ENCODE measurements around the gene MBD4.

- TF ChIP-seq, protein P1, sequence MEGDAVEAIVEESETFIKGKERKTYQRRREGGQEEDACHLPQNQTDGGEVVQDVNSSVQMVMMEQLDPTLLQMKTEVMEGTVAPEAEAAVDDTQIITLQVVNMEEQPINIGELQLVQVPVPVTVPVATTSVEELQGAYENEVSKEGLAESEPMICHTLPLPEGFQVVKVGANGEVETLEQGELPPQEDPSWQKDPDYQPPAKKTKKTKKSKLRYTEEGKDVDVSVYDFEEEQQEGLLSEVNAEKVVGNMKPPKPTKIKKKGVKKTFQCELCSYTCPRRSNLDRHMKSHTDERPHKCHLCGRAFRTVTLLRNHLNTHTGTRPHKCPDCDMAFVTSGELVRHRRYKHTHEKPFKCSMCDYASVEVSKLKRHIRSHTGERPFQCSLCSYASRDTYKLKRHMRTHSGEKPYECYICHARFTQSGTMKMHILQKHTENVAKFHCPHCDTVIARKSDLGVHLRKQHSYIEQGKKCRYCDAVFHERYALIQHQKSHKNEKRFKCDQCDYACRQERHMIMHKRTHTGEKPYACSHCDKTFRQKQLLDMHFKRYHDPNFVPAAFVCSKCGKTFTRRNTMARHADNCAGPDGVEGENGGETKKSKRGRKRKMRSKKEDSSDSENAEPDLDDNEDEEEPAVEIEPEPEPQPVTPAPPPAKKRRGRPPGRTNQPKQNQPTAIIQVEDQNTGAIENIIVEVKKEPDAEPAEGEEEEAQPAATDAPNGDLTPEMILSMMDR (IDR thresholded peaks at IDR 0.05) = no peak
- TF ChIP-seq POLR2AphosphoS5 (IDR thresholded peaks at IDR 0.05) (no peak), POLR2A (IDR thresholded peaks at IDR 0.05) (no peak)
Measured at GRCh38 chr3:129398803-129399144, 41.0 kb downstream of the MBD4 start.

Measured in upper lobe of left lung (tissue), 4 donors.